ENCODE measurements around the gene DERA. TPM values are rescaled to one million over a fixed set of nuclear protein-coding genes. Genes with fewer than 3 reads are reported as not detected.
"Not testable (repeated sequence)": the region's sequence is repeated elsewhere in the genome, so short reads cannot be mapped to it uniquely, and the experiment has no call there.

DERA gene
- total and polyA plus RNA-seq, 4 experiments from 2014 or later, result 11.2 to 52.2 (median 18.5) TPM

- H3K27me3 ChIP-seq (ENCODE audit: insufficient read depth, low read length), result no peaks in the 10 kb centered on the region
- Mint-ChIP-seq H3K4me3 (no peak overlapping the region), H3K9me3 (no peaks in the 10 kb centered on the region), H3K4me1 (no peaks in the 10 kb centered on the region), H3K27me3 (no peaks in the 10 kb centered on the region), H3K36me3 (peaks cover 2 to 45% of the 10 kb centered on the region in 2 donors), H3K27ac (no peak overlapping the region)
- H3K36me3 ChIP-seq (ENCODE audit: insufficient read depth, low read length), result no peaks in the 10 kb centered on the region
- intact Hi-C loops (cut with micrococcal nuclease), result no loop called here
- no peak overlapping the region for H3K4me3 ChIP-seq (ENCODE audit: low read length in 2 of 2)
- H3K9me3 ChIP-seq (ENCODE audit: control insufficient read depth in 1 of 2, low read length in 2 of 2), result no peaks in the 10 kb centered on the region
- CTCF ChIA-PET (ENCODE audit: partially characterized antibody), result no interaction called here
- H3K27ac ChIP-seq (ENCODE audit: low read depth, low read length), result no peak overlapping the region
- POLR2A ChIA-PET (ENCODE audit: partially characterized antibody), result no interaction called here
- DNase-seq, result no peak
- no peaks in the 10 kb centered on the region for H3K4me1 ChIP-seq (ENCODE audit: insufficient read depth, low read length)
Measured at GRCh38 chr12:15997910-15998309, 86.8 kb downstream of the DERA start.

- no peak overlapping the region for H3K4me3 Mint-ChIP-seq
- DNase-seq, result no peak
- H3K9me3 Mint-ChIP-seq, result peaks cover 0 to 1% (median 0%) of the 10 kb centered on the region in 8 donors
- no peaks in the 10 kb centered on the region for H3K36me3 ChIP-seq (ENCODE audit: insufficient read depth, low read length)
- no peak overlapping the region for H3K27ac ChIP-seq (ENCODE audit: low read depth, low read length)
- intact Hi-C loops (cut with micrococcal nuclease), result no loop called here
- no peak overlapping the region for H3K27ac Mint-ChIP-seq
- POLR2A ChIA-PET (ENCODE audit: partially characterized antibody), result no interaction called here
- H3K36me3 Mint-ChIP-seq, result peaks cover 15 to 46% of the 10 kb centered on the region in 2 donors
- no peaks in the 10 kb centered on the region for H3K4me1 Mint-ChIP-seq
- no peaks in the 10 kb centered on the region for H3K27me3 ChIP-seq (ENCODE audit: insufficient read depth, low read length)
- no peaks in the 10 kb centered on the region for H3K9me3 ChIP-seq (ENCODE audit: control insufficient read depth in 1 of 2, low read length in 2 of 2)
- no peaks in the 10 kb centered on the region for H3K27me3 Mint-ChIP-seq
- CTCF ChIA-PET (ENCODE audit: partially characterized antibody), result no interaction called here
- H3K4me3 ChIP-seq (ENCODE audit: low read length in 2 of 2), result no peak overlapping the region
- no peaks in the 10 kb centered on the region for H3K4me1 ChIP-seq (ENCODE audit: insufficient read depth, low read length)
Measured at GRCh38 chr12:16002880-16003279, 91.7 kb downstream of the DERA start.

DNA sequence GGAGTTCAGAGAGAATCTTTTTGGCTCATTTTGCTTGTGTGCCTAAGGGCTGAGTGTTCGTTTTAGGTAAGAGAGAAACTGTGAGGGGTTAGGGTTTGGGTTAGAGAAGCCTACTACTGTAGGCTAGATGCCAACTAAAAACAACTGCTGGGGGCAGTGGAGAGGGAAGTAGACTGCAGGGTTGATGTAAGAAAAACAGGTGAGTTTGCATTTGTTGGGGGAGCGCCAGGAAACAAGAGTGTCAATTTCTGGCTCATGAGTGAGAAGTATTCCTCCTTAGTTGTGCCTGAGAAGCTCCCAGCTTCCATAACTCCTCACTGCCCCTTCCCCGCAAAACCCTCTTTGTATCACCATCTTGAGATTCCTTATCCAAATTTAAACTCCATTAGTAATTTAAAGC lies 92.3 kb downstream of the DERA start:
- Mint-ChIP-seq H3K4me1 (peaks cover 0 to 2% (median 0%) of the 10 kb centered on the region in 4 donors), H3K36me3 (peaks cover 15 to 50% of the 10 kb centered on the region in 2 donors)
- POLR2A ChIA-PET (ENCODE audit: partially characterized antibody), result no interaction called here

GRCh38 chr12:16006752-16007151 lies 95.6 kb downstream of the DERA start:
- no peaks in the 10 kb centered on the region for H3K36me3 ChIP-seq (ENCODE audit: insufficient read depth, low read length)
- H3K4me1 Mint-ChIP-seq, result peaks cover 0 to 2% (median 0%) of the 10 kb centered on the region in 4 donors
- peaks cover 0 to 4% (median 0%) of the 10 kb centered on the region in 8 donors for H3K9me3 Mint-ChIP-seq
- no peaks in the 10 kb centered on the region for H3K4me1 ChIP-seq (ENCODE audit: insufficient read depth, low read length)
- no peak overlapping the region for H3K4me3 Mint-ChIP-seq
- DNase-seq, result no peak
- no peak overlapping the region for H3K4me3 ChIP-seq (ENCODE audit: low read length in 2 of 2)
- H3K27me3 Mint-ChIP-seq, result no peaks in the 10 kb centered on the region
- ChIA-PET POLR2A (ENCODE audit: partially characterized antibody) (no interaction called here), CTCF (ENCODE audit: partially characterized antibody) (no interaction called here)
- peaks cover 23 to 55% of the 10 kb centered on the region in 2 donors for H3K36me3 Mint-ChIP-seq
- H3K27ac Mint-ChIP-seq, result no peak overlapping the region
- H3K9me3 ChIP-seq (ENCODE audit: control insufficient read depth in 1 of 2, low read length in 2 of 2), result no peaks in the 10 kb centered on the region
- no peak overlapping the region for H3K27ac ChIP-seq (ENCODE audit: low read depth, low read length)
- intact Hi-C loops (cut with micrococcal nuclease), result no loop called here
- no peaks in the 10 kb centered on the region for H3K27me3 ChIP-seq (ENCODE audit: insufficient read depth, low read length)

More for the DNA sequence above, 92.3 kb downstream of the DERA start:
- Mint-ChIP-seq H3K27me3 (no peaks in the 10 kb centered on the region), H3K9me3 (peaks cover 0 to 1% (median 0%) of the 10 kb centered on the region in 8 donors), H3K27ac (peak overlapping the region in 1 of 7 donors; percentile 3), H3K4me3 (no peak overlapping the region)
- Histone ChIP-seq H3K4me1 (ENCODE audit: insufficient read depth, low read length) (no peaks in the 10 kb centered on the region), H3K9me3 (ENCODE audit: control insufficient read depth in 1 of 2, low read length in 2 of 2) (no peaks in the 10 kb centered on the region), H3K36me3 (ENCODE audit: insufficient read depth, low read length) (no peaks in the 10 kb centered on the region), H3K27me3 (ENCODE audit: insufficient read depth, low read length) (no peaks in the 10 kb centered on the region), H3K27ac (ENCODE audit: low read depth, low read length) (no peak overlapping the region), H3K4me3 (ENCODE audit: low read length in 2 of 2) (no peak overlapping the region)
- no peak for DNase-seq
- intact Hi-C loops (cut with micrococcal nuclease), result no loop called here
- CTCF ChIA-PET (ENCODE audit: partially characterized antibody), result no interaction called here

GRCh38 chr12:16008421-16008824 lies 97.3 kb downstream of the DERA start:
- H3K9me3 ChIP-seq (ENCODE audit: control insufficient read depth in 1 of 2, low read length in 2 of 2), result no peaks in the 10 kb centered on the region
- no peaks in the 10 kb centered on the region for H3K27me3 ChIP-seq (ENCODE audit: insufficient read depth, low read length)
- H3K4me3 Mint-ChIP-seq, result no peak overlapping the region
- peaks cover 2 to 19% (median 10%) of the 10 kb centered on the region in 8 donors for H3K9me3 Mint-ChIP-seq
- H3K36me3 Mint-ChIP-seq, result peaks cover 28 to 61% of the 10 kb centered on the region in 2 donors
- H3K4me1 ChIP-seq (ENCODE audit: insufficient read depth, low read length), result no peaks in the 10 kb centered on the region
- H3K4me1 Mint-ChIP-seq, result peaks cover 0 to 2% (median 0%) of the 10 kb centered on the region in 4 donors
- no peaks in the 10 kb centered on the region for H3K27me3 Mint-ChIP-seq
- H3K4me3 ChIP-seq (ENCODE audit: low read length in 2 of 2), result no peak overlapping the region
- H3K36me3 ChIP-seq (ENCODE audit: insufficient read depth, low read length), result no peaks in the 10 kb centered on the region
- no peak overlapping the region for H3K27ac ChIP-seq (ENCODE audit: low read depth, low read length)
- intact Hi-C loops (cut with micrococcal nuclease), result no loop called here
- CTCF ChIA-PET (ENCODE audit: partially characterized antibody), result no interaction called here
- peak overlapping the region in 1 of 7 donors; percentile 74 for H3K27ac Mint-ChIP-seq
- DNase-seq, result no peak
- POLR2A ChIA-PET (ENCODE audit: partially characterized antibody), result no interaction called here

DNA sequence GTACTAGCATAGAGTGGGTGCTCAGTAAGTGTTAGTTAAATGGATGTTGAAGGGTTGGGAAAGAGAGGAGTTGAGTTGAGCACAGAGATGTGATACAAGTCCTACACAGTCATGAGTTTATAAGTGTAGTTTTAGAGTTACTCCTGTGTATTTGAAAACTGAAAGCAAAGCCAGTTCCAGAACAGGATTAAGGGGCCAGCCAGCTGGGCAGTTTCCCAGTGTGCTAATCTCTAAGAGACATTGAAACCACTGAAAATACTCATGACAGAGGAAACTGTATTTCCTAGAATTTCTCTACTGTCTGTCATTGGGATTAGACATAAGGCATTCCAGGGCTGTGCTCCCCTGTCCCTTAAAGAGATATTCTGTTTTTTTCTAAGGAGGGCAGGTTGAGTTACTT lies 101.0 kb downstream of the DERA start:
- no peak overlapping the region for H3K27ac ChIP-seq (ENCODE audit: low read depth, low read length)
- H3K27me3 ChIP-seq (ENCODE audit: insufficient read depth, low read length), result no peaks in the 10 kb centered on the region
- no peak overlapping the region for H3K4me3 ChIP-seq (ENCODE audit: low read length in 2 of 2)
- H3K4me3 Mint-ChIP-seq, result no peak overlapping the region
- POLR2A ChIA-PET (ENCODE audit: partially characterized antibody), result no interaction called here
- H3K27me3 Mint-ChIP-seq, result no peaks in the 10 kb centered on the region
- H3K36me3 Mint-ChIP-seq, result peaks cover 47 to 71% of the 10 kb centered on the region in 2 donors
- peaks cover 0 to 2% (median 0%) of the 10 kb centered on the region in 4 donors for H3K4me1 Mint-ChIP-seq
- CTCF ChIA-PET (ENCODE audit: partially characterized antibody), result no interaction called here
- H3K9me3 ChIP-seq (ENCODE audit: control insufficient read depth in 1 of 2, low read length in 2 of 2), result no peaks in the 10 kb centered on the region
- no peak overlapping the region for H3K27ac Mint-ChIP-seq
- DNase-seq, result no peak
- intact Hi-C loops (cut with micrococcal nuclease), result no loop called here
- H3K36me3 ChIP-seq (ENCODE audit: insufficient read depth, low read length), result no peaks in the 10 kb centered on the region
- no peaks in the 10 kb centered on the region for H3K4me1 ChIP-seq (ENCODE audit: insufficient read depth, low read length)
- H3K9me3 Mint-ChIP-seq, result peaks cover 2 to 45% (median 29%) of the 10 kb centered on the region in 8 donors

DNA sequence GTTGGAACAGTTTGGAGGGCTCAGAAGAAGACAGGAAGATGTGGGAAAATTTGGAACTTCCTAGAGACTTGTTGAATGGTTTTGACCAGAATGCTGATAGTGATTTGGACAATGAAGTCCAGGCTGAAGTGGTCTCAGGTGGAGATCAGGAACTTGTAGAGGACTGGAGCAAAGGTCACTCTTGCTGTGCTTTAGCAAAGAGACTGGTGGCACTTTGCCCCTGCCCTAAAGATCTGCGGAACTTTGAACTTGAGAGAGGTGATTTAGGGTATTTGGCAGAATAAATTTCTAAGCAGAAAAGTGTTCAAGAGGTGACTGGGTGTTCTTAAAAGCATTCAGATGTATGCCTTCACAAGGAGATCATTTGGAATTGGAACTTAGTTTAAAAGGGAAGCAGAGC lies 102.6 kb downstream of the DERA start:
- H3K27me3 Mint-ChIP-seq; H3K27ac ChIP-seq (ENCODE audit: low read depth, low read length); H3K27me3 ChIP-seq (ENCODE audit: insufficient read depth, low read length); H3K36me3 ChIP-seq (ENCODE audit: insufficient read depth, low read length); DNase-seq; POLR2A ChIA-PET (ENCODE audit: partially characterized antibody); H3K4me1 ChIP-seq (ENCODE audit: insufficient read depth, low read length); H3K4me3 ChIP-seq (ENCODE audit: low read length in 2 of 2); H3K4me3 Mint-ChIP-seq; intact Hi-C loops (cut with micrococcal nuclease); H3K9me3 ChIP-seq (ENCODE audit: control insufficient read depth in 1 of 2, low read length in 2 of 2); H3K27ac Mint-ChIP-seq; CTCF ChIA-PET (ENCODE audit: partially characterized antibody); H3K4me1 Mint-ChIP-seq: not testable (repeated sequence)
- Mint-ChIP-seq H3K36me3 (peaks cover 48 to 76% of the 10 kb centered on the region in 2 donors), H3K9me3 (peaks cover 2 to 46% (median 29%) of the 10 kb centered on the region in 8 donors)

DNA sequence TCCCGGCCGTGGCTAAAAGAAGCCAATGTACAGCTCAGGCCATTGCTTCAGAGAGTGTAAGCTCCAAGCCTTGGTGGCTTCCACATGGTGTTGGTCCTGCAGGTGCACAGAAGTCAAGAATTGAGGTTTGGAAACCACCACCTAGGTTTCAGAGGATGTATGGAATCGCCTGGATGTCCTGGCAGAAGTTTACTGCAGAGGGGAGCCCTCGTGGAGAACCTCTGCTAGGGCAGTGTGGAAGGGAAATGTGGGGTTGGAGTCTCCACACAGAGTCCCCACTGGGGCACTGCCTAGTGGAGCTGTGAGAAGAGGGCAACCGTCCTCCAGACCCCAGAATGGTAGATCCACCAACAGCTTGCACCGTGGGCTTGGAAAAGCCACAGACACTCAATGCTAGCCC lies 103.3 kb downstream of the DERA start:
- CTCF ChIA-PET (ENCODE audit: partially characterized antibody); H3K4me1 ChIP-seq (ENCODE audit: insufficient read depth, low read length); POLR2A ChIA-PET (ENCODE audit: partially characterized antibody); H3K27ac ChIP-seq (ENCODE audit: low read depth, low read length); H3K4me1 Mint-ChIP-seq; H3K27me3 ChIP-seq (ENCODE audit: insufficient read depth, low read length); H3K4me3 Mint-ChIP-seq; H3K27ac Mint-ChIP-seq; H3K27me3 Mint-ChIP-seq; H3K4me3 ChIP-seq (ENCODE audit: low read length in 2 of 2); DNase-seq; H3K36me3 ChIP-seq (ENCODE audit: insufficient read depth, low read length); H3K9me3 ChIP-seq (ENCODE audit: control insufficient read depth in 1 of 2, low read length in 2 of 2); intact Hi-C loops (cut with micrococcal nuclease): not testable (repeated sequence)
- peaks cover 2 to 52% (median 32%) of the 10 kb centered on the region in 8 donors for H3K9me3 Mint-ChIP-seq
- peaks cover 54 to 83% of the 10 kb centered on the region in 2 donors for H3K36me3 Mint-ChIP-seq

All from CD4-positive, alpha-beta memory T cell (primary cell).